B cell (primary cell): ENCODE measurements around the gene AOPEP.

Experiments used
- EZH2 ChIP-seq: IDR thresholded peaks from 2 replicates; pipeline ENCODE4 v1.6.1; 2012; ENCODE audit warnings: borderline replicate concordance, low read depth, mild to moderate bottlenecking, moderate library complexity, low read length; ENCODE audit not compliant: insufficient read depth, poor library complexity, severe bottlenecking
- TF ChIP-seq, protein P1 (sequence below): fragments of 200-600 bp; IDR thresholded peaks from one replicate; pipeline ENCODE4 v1.8.0; 2022; ENCODE audit warnings: antibody characterized with exemption, mild to moderate bottlenecking

DNA sequence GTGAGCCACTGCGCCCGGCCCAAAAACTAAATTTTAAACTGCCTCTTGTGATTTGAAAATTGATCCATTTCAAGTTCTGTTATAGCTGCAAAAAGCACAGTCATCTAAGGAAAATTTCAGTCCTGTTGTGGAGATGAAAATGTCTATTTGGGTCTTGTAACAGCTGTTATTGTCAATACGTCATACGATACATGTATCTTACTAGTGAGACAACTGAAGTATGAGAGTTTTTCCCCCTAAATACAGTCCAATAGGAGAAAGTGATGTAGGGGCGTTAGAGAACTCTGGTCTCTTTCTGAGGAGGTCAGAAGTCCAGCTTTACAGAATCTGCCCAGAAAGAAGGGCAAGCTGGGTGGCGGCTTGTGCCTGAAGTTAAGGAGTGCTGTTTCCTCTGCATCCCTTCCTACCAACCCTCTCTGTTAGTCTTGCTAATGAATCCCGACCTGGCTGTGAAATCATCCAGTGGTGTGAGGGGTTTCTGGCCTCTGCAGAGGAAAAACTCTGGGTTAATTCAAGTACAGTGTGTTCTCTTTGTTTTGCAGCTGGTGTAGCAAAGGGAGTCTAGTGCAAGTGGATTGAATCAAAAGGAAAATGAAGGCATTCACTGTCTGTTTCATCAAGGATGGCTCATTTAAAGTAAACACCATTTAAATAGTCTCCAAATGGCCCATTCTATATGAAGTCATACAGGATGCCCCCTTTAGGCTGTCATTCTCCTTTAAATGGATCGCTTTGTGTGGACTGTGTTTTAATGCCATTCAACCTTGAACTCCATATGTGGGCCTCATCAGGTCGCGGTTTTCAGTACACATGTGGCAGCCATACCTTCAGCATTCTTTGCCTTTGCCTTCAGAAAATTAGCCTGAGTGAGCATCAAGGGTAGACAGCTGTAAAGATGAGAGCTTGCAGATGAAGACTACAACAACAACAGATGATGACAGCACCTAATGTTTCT lies 59.0 kb downstream of the AOPEP start:
- TF ChIP-seq, protein P1, sequence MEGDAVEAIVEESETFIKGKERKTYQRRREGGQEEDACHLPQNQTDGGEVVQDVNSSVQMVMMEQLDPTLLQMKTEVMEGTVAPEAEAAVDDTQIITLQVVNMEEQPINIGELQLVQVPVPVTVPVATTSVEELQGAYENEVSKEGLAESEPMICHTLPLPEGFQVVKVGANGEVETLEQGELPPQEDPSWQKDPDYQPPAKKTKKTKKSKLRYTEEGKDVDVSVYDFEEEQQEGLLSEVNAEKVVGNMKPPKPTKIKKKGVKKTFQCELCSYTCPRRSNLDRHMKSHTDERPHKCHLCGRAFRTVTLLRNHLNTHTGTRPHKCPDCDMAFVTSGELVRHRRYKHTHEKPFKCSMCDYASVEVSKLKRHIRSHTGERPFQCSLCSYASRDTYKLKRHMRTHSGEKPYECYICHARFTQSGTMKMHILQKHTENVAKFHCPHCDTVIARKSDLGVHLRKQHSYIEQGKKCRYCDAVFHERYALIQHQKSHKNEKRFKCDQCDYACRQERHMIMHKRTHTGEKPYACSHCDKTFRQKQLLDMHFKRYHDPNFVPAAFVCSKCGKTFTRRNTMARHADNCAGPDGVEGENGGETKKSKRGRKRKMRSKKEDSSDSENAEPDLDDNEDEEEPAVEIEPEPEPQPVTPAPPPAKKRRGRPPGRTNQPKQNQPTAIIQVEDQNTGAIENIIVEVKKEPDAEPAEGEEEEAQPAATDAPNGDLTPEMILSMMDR, result no peak
- no peak for TF ChIP-seq EZH2
